Skeletal muscle satellite cell (primary cell): ENCODE data around the gene PFKFB3.
A peak's percentile ranks its signal among the peaks of the same experiment; 100 is the strongest.

ENCODE experiments used
- H3K27me3 ChIP-seq: 2 replicates; pipeline ENCODE4 v1.7.0; 2013; ENCODE audit warnings: low read length; ENCODE audit not compliant: control insufficient read depth, insufficient read depth
- H3K36me3 ChIP-seq: 2 replicates; pipeline ENCODE4 v1.7.0; 2013; ENCODE audit warnings: mild to moderate bottlenecking, control low read depth, low read length; ENCODE audit not compliant: insufficient read depth
- H3K4me1 ChIP-seq: 2 replicates; pipeline ENCODE4 v1.7.0; 2013; ENCODE audit warnings: low read length; ENCODE audit not compliant: control insufficient read depth, insufficient read depth
- H3K4me2 ChIP-seq: 2 replicates; pipeline ENCODE4 v1.7.0; 2013; ENCODE audit warnings: mild to moderate bottlenecking, low read length
- H3K4me3 ChIP-seq: 2 replicates; pipeline ENCODE4 v1.7.0; 2013; ENCODE audit warnings: low read length
- H3K9ac ChIP-seq: 2 replicates; pipeline ENCODE4 v1.7.0; 2013; ENCODE audit warnings: mild to moderate bottlenecking, low read depth, low read length, moderate library complexity
- H3K9me3 ChIP-seq: replicated peaks from 2 replicates; pipeline ENCODE4 v1.7.0; 2013; ENCODE audit warnings: mild to moderate bottlenecking, control low read depth, low read length

The PFKFB3 gene

DNA sequence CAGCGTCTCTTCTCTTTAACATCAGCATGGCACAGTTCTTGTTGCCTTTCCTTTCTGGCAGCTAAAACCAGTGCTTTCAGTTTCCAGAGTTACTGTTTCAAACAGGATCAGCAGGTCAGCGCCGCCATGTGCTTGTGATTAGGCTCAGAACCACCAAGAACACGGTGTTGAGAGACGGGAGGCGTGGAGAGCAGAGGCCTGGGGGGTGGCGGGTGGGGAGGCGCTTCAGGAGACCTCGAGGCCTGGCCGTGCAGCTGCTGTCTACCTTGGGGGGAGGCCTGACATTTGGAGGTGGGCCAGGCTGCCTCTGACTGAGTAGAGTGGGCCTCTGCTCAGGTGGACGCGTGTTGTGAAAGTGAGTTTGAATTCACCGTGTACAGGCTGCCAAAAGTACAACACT is 22.0 kb downstream of the PFKFB3 start:
- H3K4me1 ChIP-seq = peaks cover 38% of the 10 kb centered on the region
- H3K9me3 ChIP-seq = no peaks in the 10 kb centered on the region
- no peak overlapping the region for H3K4me2 ChIP-seq
- H3K27me3 ChIP-seq = no peaks in the 10 kb centered on the region
- no peak overlapping the region for H3K4me3 ChIP-seq
- H3K9ac ChIP-seq = no peak overlapping the region
- peaks cover 84% of the 10 kb centered on the region for H3K36me3 ChIP-seq

DNA sequence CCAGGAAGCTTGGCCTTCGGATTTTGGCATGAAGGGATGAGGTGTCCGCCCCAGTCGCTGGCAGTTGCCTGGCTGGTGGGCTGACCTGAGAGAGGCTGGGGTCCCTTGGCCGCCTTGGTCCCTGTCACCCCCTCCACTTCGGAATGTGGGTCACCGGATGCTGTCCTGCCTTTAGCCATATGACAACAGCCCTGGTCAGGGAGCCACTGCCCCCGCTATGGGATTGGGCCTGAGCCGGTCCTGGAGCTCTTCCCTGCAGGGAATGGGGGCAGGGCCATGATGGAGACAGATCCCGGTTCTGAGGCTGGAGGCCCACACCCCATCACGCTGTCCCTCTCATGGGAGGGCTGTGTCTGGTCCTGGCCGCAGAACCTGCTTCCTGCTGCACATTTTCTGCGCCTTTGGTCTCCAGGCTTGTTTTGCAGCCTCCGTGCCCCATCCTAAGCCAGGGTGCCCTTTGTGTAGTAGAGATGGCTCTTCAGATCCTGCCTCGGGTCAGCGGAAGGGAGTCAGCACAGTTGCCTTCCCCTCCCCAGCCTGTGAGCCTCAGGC is 22.6 kb downstream of the PFKFB3 start:
- H3K9ac ChIP-seq = no peak overlapping the region
- no peaks in the 10 kb centered on the region for H3K27me3 ChIP-seq

DNA sequence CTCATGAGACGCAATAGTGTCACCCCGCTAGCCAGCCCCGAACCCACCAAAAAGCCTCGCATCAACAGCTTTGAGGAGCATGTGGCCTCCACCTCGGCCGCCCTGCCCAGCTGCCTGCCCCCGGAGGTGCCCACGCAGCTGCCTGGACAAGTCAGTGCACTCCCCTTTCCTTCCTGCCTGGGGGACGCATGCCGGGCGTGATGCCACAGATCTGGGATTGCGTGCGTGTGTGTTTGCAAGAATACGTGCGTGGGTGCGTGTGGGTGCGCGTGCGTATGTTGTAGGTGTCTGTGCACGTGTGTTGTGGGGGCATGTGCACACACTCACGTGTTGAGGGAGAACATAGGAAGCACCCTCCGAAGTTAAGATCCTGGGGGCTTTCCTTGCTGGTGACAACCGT is 23.5 kb downstream of the PFKFB3 start:
- H3K27me3 ChIP-seq = no peaks in the 10 kb centered on the region
- peaks cover 37% of the 10 kb centered on the region for H3K4me1 ChIP-seq
- no peaks in the 10 kb centered on the region for H3K9me3 ChIP-seq
- H3K9ac ChIP-seq = no peak overlapping the region
- no peak overlapping the region for H3K4me2 ChIP-seq
- H3K4me3 ChIP-seq = no peak overlapping the region
- peaks cover 83% of the 10 kb centered on the region for H3K36me3 ChIP-seq

More for the DNA sequence above, 22.6 kb downstream of the PFKFB3 start:
- Histone ChIP-seq H3K9me3 (no peaks in the 10 kb centered on the region), H3K4me3 (no peak overlapping the region), H3K4me1 (peaks cover 38% of the 10 kb centered on the region), H3K4me2 (no peak overlapping the region), H3K36me3 (peaks cover 87% of the 10 kb centered on the region)

DNA sequence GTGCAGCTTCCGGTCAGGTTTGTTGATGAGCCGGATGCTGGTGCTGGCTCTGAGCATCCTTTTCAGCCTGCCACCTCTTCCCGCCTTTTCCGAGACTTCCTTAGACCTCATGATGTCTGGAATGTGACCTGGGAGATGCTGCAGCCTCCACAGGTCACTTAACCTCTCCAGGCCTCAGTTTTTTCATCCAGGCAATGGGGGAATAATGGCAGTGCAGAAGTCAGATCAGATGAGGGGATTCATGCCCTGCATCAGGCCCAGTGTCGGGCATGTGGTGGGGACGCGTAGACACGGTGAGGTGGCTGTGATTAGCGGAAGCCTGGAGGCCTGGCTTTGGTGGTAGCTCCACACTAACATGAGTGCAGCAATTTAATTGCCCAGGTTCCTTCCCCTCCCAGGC is 24.6 kb downstream of the PFKFB3 start:
- Histone ChIP-seq H3K36me3 (peaks cover 83% of the 10 kb centered on the region), H3K9ac (no peak overlapping the region)

DNA sequence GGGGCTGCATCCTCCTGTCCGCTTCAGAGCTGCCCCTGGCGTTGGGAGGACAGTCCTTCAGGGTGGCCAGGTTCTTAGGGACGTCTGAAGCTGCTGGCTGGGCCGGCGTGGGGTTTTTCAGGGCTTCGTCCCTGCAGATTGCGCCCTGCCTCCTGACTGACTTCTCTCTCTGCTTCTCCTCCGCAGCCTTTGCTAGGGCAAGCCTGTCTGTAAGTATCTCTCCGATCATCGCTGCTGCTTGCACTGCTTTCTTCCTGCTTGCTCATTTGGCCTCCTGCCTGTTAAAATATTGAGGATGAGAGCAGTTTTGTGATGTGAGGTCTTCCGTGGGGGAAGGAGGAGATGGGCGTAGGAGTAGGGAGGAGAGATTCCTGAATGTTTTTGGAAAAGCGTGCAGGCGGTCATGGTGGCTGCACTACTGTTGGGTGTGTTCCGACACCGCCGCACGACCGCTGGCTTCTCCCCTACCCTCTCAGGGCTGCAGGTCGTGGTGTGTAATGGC is 25.3 kb downstream of the PFKFB3 start:
- H3K4me3 ChIP-seq = no peak overlapping the region
- no peak overlapping the region for H3K9ac ChIP-seq
- no peaks in the 10 kb centered on the region for H3K9me3 ChIP-seq
- no peaks in the 10 kb centered on the region for H3K27me3 ChIP-seq
- H3K4me2 ChIP-seq = peak overlapping the region; percentile 40
- peaks cover 83% of the 10 kb centered on the region for H3K36me3 ChIP-seq
- H3K4me1 ChIP-seq = peaks cover 19% of the 10 kb centered on the region

More for the DNA sequence above, 24.6 kb downstream of the PFKFB3 start:
- Histone ChIP-seq H3K4me1 (peaks cover 26% of the 10 kb centered on the region), H3K4me2 (no peak overlapping the region), H3K9me3 (no peaks in the 10 kb centered on the region), H3K4me3 (no peak overlapping the region), H3K27me3 (no peaks in the 10 kb centered on the region)

DNA sequence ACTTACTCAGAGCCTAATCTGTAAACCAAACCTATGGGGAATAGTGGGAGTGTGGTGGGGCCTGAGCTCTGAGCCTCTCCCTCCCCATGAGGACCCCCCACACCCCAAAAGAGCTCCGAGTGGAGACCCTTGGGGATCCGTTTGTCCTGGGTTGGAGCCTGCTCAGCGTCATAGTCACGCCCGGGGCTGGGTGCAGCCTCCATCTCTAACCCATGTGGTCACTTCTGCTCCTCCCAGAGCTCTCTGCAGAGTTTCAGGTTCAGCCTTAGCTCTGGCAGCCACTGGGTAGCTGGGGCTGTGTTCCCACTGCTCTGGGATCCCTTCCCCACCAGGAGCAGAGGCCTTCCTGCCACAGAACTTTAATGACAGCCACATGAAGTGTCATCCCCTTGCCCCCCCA is 25.9 kb downstream of the PFKFB3 start:
- no peak overlapping the region for H3K4me3 ChIP-seq
- H3K9me3 ChIP-seq = no peaks in the 10 kb centered on the region
- no peak overlapping the region for H3K9ac ChIP-seq
- H3K4me1 ChIP-seq = peaks cover 18% of the 10 kb centered on the region
- H3K36me3 ChIP-seq = peaks cover 85% of the 10 kb centered on the region
- no peak overlapping the region for H3K4me2 ChIP-seq
- no peaks in the 10 kb centered on the region for H3K27me3 ChIP-seq

DNA sequence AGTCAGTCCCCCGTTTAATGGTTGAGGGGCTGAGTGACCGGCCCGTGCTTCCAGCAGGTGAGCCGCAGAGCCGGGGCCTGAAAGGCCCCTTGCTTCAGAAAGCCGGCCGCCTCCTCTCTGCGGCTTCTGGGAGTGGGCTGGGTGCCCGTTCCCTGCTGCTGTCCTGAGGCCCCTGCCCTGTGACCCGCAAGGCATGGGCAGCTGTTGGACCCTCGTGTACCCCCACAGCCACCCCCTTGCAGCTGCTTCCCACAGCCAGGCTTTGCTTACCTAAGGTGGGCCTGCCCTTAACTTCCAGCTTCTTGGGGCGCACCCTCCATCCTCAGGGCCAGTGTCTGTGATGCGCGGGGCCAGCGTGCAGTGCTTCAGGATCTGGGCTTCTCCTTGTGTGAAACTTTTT is 26.6 kb downstream of the PFKFB3 start:
- H3K27me3 ChIP-seq = no peaks in the 10 kb centered on the region
- no peaks in the 10 kb centered on the region for H3K9me3 ChIP-seq
- peaks cover 18% of the 10 kb centered on the region for H3K4me1 ChIP-seq
- H3K4me3 ChIP-seq = no peak overlapping the region
- H3K4me2 ChIP-seq = no peak overlapping the region
- H3K36me3 ChIP-seq = peaks cover 86% of the 10 kb centered on the region
- no peak overlapping the region for H3K9ac ChIP-seq

DNA sequence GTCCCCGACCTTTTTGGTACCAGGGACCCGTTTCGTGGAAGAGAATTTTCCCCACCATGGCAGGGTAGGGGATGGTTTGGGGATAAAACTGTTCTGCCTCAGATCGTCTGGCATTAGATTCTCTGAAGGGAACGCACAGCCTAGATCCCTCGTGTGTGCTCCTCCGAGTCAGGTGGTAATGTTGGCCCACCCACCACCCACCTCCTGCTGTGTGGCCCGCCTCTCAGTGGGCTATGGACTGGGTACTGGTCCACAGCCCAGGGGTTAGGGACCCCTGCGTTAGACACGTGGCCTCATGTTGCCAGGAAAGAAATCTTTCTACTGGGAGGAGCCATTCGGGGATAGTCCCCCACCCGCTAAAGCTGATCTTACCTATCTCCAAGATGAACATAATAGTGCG is 27.0 kb downstream of the PFKFB3 start:
- Histone ChIP-seq H3K4me3 (no peak overlapping the region), H3K4me1 (peaks cover 18% of the 10 kb centered on the region), H3K4me2 (no peak overlapping the region), H3K36me3 (peaks cover 89% of the 10 kb centered on the region), H3K9ac (no peak overlapping the region), H3K27me3 (no peaks in the 10 kb centered on the region), H3K9me3 (no peaks in the 10 kb centered on the region)

DNA sequence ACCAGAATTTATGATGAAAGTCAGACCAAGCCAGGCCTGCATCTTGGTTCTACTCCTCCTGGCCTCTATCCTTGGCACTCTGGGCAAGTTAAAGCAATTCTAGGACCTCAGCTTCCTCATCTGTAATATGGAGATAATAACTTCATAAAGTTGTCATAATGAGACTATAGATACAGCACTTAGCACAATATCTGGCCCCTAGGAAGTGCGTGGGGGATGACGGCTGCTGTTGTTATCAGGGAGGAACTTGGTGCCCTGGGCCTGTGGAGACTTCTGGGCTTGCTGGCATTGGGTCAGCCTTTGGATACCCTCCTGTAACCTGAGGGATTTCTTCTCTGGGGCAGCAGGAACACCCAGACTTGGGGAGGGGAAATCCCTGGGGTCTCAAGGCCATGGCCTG is 27.6 kb downstream of the PFKFB3 start:
- Histone ChIP-seq H3K9me3 (no peaks in the 10 kb centered on the region), H3K36me3 (peaks cover 86% of the 10 kb centered on the region), H3K4me1 (peaks cover 18% of the 10 kb centered on the region), H3K9ac (no peak overlapping the region), H3K4me3 (no peak overlapping the region), H3K4me2 (no peak overlapping the region), H3K27me3 (no peaks in the 10 kb centered on the region)

DNA sequence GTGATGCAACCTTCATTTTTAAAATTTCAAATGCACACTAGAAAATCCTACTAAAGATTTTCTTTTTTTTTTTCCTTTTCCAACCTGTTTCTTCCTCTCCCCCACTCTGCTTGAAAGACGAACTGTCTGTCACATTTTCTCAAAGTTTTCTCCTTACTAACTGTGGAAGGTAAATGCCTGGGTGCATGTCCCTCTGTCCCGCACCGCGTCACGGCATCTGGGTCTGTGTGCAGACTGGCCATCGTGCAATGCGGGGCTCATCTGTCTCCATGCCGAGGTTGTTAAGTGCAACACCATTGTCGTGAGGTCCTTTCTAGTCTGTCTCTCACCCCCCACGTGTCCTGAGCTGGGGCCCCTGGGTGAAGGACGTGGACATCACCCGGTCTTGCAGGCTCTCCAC is 28.4 kb downstream of the PFKFB3 start:
- Histone ChIP-seq H3K4me1 (peaks cover 23% of the 10 kb centered on the region), H3K36me3 (peaks cover 78% of the 10 kb centered on the region)

DNA sequence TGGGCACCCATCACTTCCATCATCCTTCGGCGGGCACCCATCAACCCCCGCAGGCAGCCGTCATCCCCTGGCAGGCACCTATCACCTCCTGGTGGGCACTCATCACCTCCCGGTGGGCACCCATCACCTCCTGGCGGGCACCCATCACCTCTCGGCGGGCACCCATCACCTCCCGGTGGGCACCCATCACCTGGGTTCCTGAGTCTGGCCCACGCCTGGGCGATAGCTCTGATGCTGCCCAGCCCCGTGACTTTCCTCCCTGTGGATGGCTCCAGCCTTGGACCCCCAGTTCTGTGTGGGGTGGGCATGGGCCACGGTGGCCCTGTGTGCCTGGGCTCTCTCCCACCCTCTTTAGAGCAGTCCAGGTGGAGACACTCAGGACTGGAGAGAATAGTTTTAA is 29.0 kb downstream of the PFKFB3 start:
- H3K4me1 ChIP-seq = peaks cover 28% of the 10 kb centered on the region
- H3K27me3 ChIP-seq = no peaks in the 10 kb centered on the region
- no peaks in the 10 kb centered on the region for H3K9me3 ChIP-seq
- peaks cover 72% of the 10 kb centered on the region for H3K36me3 ChIP-seq
- no peak overlapping the region for H3K4me3 ChIP-seq
- no peak overlapping the region for H3K9ac ChIP-seq
- no peak overlapping the region for H3K4me2 ChIP-seq

More for the DNA sequence above, 28.4 kb downstream of the PFKFB3 start:
- no peaks in the 10 kb centered on the region for H3K27me3 ChIP-seq
- H3K9ac ChIP-seq = no peak overlapping the region
- no peak overlapping the region for H3K4me2 ChIP-seq
- H3K9me3 ChIP-seq = no peaks in the 10 kb centered on the region
- H3K4me3 ChIP-seq = no peak overlapping the region

DNA sequence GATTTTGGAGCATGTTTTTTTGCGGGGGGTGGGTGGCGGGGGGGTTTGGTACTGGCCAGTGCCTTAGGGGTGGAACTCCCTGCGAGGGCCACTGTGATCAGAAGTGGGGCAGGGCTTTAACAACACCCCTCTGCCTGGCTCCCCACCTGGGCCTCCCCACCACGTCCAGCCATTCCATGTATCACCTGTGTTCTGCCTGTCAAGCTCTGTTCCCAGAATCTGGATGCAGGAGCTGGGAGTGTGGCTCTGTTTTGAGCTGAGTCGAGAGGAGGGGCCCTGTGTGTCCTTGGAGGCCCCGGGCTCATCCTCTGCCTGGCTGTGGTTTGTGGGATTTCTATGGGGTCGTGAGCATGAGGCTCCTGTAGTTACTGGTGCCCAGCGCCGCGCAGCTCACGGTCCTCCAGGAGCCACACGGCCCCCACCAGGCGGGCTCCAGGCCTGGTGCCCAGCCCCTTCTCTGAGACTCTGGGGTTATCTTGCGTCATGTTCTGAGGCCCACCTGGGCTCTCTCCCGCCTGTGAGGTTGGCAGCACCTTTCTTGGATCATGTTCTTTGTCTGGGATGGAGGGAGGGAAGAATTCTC is 29.6 kb downstream of the PFKFB3 start:
- H3K36me3 ChIP-seq = peaks cover 68% of the 10 kb centered on the region
- no peaks in the 10 kb centered on the region for H3K9me3 ChIP-seq
- H3K4me3 ChIP-seq = no peak overlapping the region
- H3K4me1 ChIP-seq = peaks cover 32% of the 10 kb centered on the region
- H3K9ac ChIP-seq = no peak overlapping the region
- H3K4me2 ChIP-seq = no peak overlapping the region
- H3K27me3 ChIP-seq = no peaks in the 10 kb centered on the region
